K562 (cell line): ENCODE data around the gene PRKAG1. TPM values are rescaled to one million over a fixed set of nuclear protein-coding genes. Genes with fewer than 3 reads are reported as not detected.

Source experiments
- ATAC-seq: fragments of 200-7000 bp; cut with Tn5 transposase; 3 replicates; pipeline ENCODE4 v1.9.1; 2020; ENCODE audit warnings: moderate library complexity
- BruUV-seq: library from RNA; stranded (reverse); fragments of 400-500 nt; replicated peaks from 2 replicates; lab custom pipeline; 2021; lab: Mats Ljungman, UMichigan
- CTCF ChIA-PET: fragments of 300-600 bp; formaldehyde crosslinking; extraction: SDS; loops from one replicate; lab custom pipeline; 2021; ENCODE audit warnings: low intra/inter-chr PET ratio; lab: Yijun Ruan, JAX
- POLR2A ChIA-PET: fragments of 300-600, 350-650 bp; sonication (Branson Sonifier 250); formaldehyde crosslinking; extraction: SDS; loops from one replicate; lab custom pipeline; 2021; ENCODE audit warnings: antibody characterized with exemption, inconsistent platforms; lab: Yijun Ruan, JAX
- DNase-seq, 4 experiments: peaks; one replicate each; pipeline versions ENCODE4 v3.0.0 to v3.0.0-alpha.2; 2011 to 2018; ENCODE audit warnings: low spot score in 3 of 4, mixed read lengths in 3 of 4; ENCODE audit errors: extremely low read depth in 1 of 4
- FAIRE-seq: peaks from 2 replicates; lab custom pipeline; 2011; peaks lifted over from hg19 to GRCh38; lab: Jason Lieb, UNC
- H2AFZ ChIP-seq: 2 replicates; pipeline ENCODE4 v1.6.0; 2011; ENCODE audit warnings: low read depth, low read length, control low read depth, inconsistent platforms
- H3K27ac ChIP-seq: fragments of 200-600 bp; 3 replicates; pipeline ENCODE4 v1.8.0; 2011; ENCODE audit warnings: low read depth, mild to moderate bottlenecking, control low read depth, inconsistent platforms, low read length, moderate library complexity, mixed read lengths; ENCODE audit errors: extremely low read depth
- H3K27me3 ChIP-seq, 2 experiments: fragments of 300-600 bp in 1 of 2; 2 replicates in 1 of 2; 3 replicates in 1 of 2; pipeline versions ENCODE4 v1.6.0 to v1.8.0; 2011; ENCODE audit warnings: inconsistent platforms in 2 of 2, low read length in 2 of 2, mild to moderate bottlenecking in 1 of 2, mixed read lengths in 1 of 2, moderate library complexity in 1 of 2; ENCODE audit not compliant: control insufficient read depth in 2 of 2, insufficient read depth in 2 of 2
- H3K36me3 ChIP-seq: fragments of 300-600 bp; 3 replicates; pipeline ENCODE4 v1.8.0; 2011; ENCODE audit warnings: mild to moderate bottlenecking, low read length, inconsistent platforms; ENCODE audit not compliant: control insufficient read depth, insufficient read depth
- H3K4me1 ChIP-seq, 2 experiments: fragments of 200-600 bp in 1 of 2; replicated peaks in 1 of 2; 2 replicates in 1 of 2; 3 replicates in 1 of 2; pipeline versions ENCODE4 v1.5.1 to v1.8.0; 2011; ENCODE audit warnings: inconsistent platforms in 2 of 2, low read length in 2 of 2, mild to moderate bottlenecking in 1 of 2, mixed read lengths in 1 of 2, moderate library complexity in 1 of 2; ENCODE audit not compliant: control insufficient read depth in 2 of 2, insufficient read depth in 2 of 2
- H3K4me2 ChIP-seq: 2 replicates; pipeline ENCODE4 v1.6.1; 2011; ENCODE audit warnings: low read length, control low read depth, inconsistent platforms, mixed read lengths; ENCODE audit not compliant: insufficient read depth
- H3K4me3 ChIP-seq: fragments of 200-600 bp; sonication (generic), shearing (Covaris generic); 2 replicates; pipeline ENCODE4 v1.5.1; 2016; ENCODE audit warnings: control low read depth, inconsistent platforms
- H3K79me2 ChIP-seq: fragments of 200-600 bp; 3 replicates; pipeline ENCODE4 v1.8.0; 2011; ENCODE audit warnings: low read length, inconsistent platforms; ENCODE audit not compliant: control insufficient read depth, insufficient read depth
- H3K9ac ChIP-seq, 2 experiments: 2 replicates each; pipeline versions ENCODE4 v1.6.0 to v1.6.1; 2011; ENCODE audit warnings: low read depth in 2 of 2, low read length in 2 of 2, control low read depth in 1 of 2, inconsistent platforms in 1 of 2, mild to moderate bottlenecking in 1 of 2, mixed read lengths in 1 of 2; ENCODE audit not compliant: insufficient read depth in 1 of 2
- H3K9me1 ChIP-seq: one replicate; pipeline ENCODE4 v1.6.0; 2011; ENCODE audit warnings: inconsistent platforms, mild to moderate bottlenecking, low read length, moderate library complexity; ENCODE audit not compliant: control insufficient read depth, insufficient read depth
- H3K9me3 ChIP-seq: replicated peaks from 2 replicates; pipeline ENCODE4 v1.5.1; 2011; ENCODE audit warnings: low read depth, low read length, inconsistent platforms; ENCODE audit not compliant: control insufficient read depth, insufficient read depth
- H4K20me1 ChIP-seq: replicated peaks from 2 replicates; pipeline ENCODE4 v1.6.1; 2011; ENCODE audit warnings: low read length, inconsistent platforms, mixed read lengths; ENCODE audit not compliant: control insufficient read depth, insufficient read depth
- BRD4 ChIP-seq: fragments of 200-600 bp; sonication (generic); IDR thresholded peaks from 2 replicates; pipeline ENCODE4 v1.6.1; 2017; ENCODE audit warnings: inconsistent platforms
- CC2D1A ChIP-seq: fragments of 450-650 bp; IDR thresholded peaks from 2 replicates; pipeline ENCODE4 v1.6.1; 2017; ENCODE audit warnings: mild to moderate bottlenecking
- ELF4 ChIP-seq: fragments of 450-650 bp; formaldehyde crosslinking; IDR thresholded peaks from 2 replicates; pipeline ENCODE4 v1.4.0; 2022; ENCODE audit warnings: missing genetic modification characterization
- HNRNPH1 ChIP-seq: fragments of 200-400 bp; formaldehyde crosslinking; optimal IDR thresholded peaks from 2 replicates; pipeline ENCODE3; 2017; ENCODE audit warnings: low read depth, mild to moderate bottlenecking, low read length, moderate library complexity
- MECOM ChIP-seq: fragments of 250-450 bp; sonication (Bioruptor Pico); IDR thresholded peaks from 2 replicates; pipeline ENCODE4 v1.8.0; 2022; ENCODE audit warnings: inconsistent platforms
- MEF2A ChIP-seq: IDR thresholded peaks from 2 replicates; pipeline ENCODE4 v1.6.1; 2011; ENCODE audit warnings: low read depth, mild to moderate bottlenecking, low read length, moderate library complexity; ENCODE audit not compliant: control insufficient read depth
- MYNN ChIP-seq, 2 experiments: sonication (generic); formaldehyde crosslinking in 1 of 2; IDR thresholded peaks; 2 replicates each; pipeline versions ENCODE4 v1.5.0 to v1.6.1; 2016 to 2020; ENCODE audit warnings: antibody characterized with exemption in 1 of 2, missing genetic modification reagents in 1 of 2
- RERE ChIP-seq: sonication (generic); formaldehyde crosslinking; IDR thresholded peaks from 2 replicates; pipeline ENCODE4 v1.8.0; 2023; ENCODE audit warnings: missing genetic modification reagents, mild to moderate bottlenecking, borderline replicate concordance
- SIN3B ChIP-seq: fragments of 450-650 bp; IDR thresholded peaks from 2 replicates; pipeline ENCODE4 v1.6.1; 2017; ENCODE audit warnings: low read depth, mild to moderate bottlenecking, moderate library complexity
- TEAD4 ChIP-seq, 2 experiments: sonication (generic) in 1 of 2; formaldehyde crosslinking in 1 of 2; IDR thresholded peaks; 2 replicates each; pipeline versions ENCODE4 v1.6.1 to v1.8.0; 2012 to 2022; ENCODE audit warnings: borderline replicate concordance in 1 of 2, inconsistent platforms in 1 of 2, low read length in 1 of 2, mild to moderate bottlenecking in 1 of 2, missing genetic modification reagents in 1 of 2
- ZFPM2 ChIP-seq: fragments of 250-450 bp; sonication (Bioruptor Pico); IDR thresholded peaks from 2 replicates; pipeline ENCODE4 v1.5.1; 2022; ENCODE audit warnings: mild to moderate bottlenecking
- WGBS: fragments of 100-300 bp; shearing (Covaris generic); methylation state at CpG from one replicate; pipeline ENCODE4 v1.1.6; 2016; ENCODE audit warnings: low coverage, mixed read lengths; ENCODE audit not compliant: insufficient coverage; ENCODE audit errors: missing lambda C conversion rate; 5-methylcytosine and 5-hydroxymethylcytosine counted together
- in situ Hi-C: fragments of 300-500 bp; cut with MboI; formaldehyde crosslinking; loops from 4 replicates; pipeline ENCODE4 v1.15.0; 2018; ENCODE audit warnings: inconsistent platforms, mixed read lengths
- intact Hi-C: fragments of 100-400 bp; cut with micrococcal nuclease; formaldehyde crosslinking; loops from 2 replicates; pipeline ENCODE4 v1.14.2; 2022
- polyA plus RNA-seq, 8 experiments: library from polyadenylated mRNA; depleted of rRNA in 4 of 8; stranded (reverse) in 5 of 8; unstranded in 3 of 8; fragments of >200 nt; fragmentation: Nextera tagmentation in 2 of 8; fragmentation: Illumina TruSeq in 1 of 8; extraction: Ambion mirVana in 2 of 8; extraction: Trizol in 1 of 8; gene quantifications; 2 replicates each; pipeline versions ENCODE4 v1.2.1 to v1.2.3, GENCODE V29; 2011 to 2014; ENCODE audit warnings: inconsistent platforms in 1 of 8, missing spikeins in 1 of 8
- total RNA-seq, 7 experiments: library from RNA; depleted of rRNA in 6 of 7; stranded (reverse); fragments of >200 nt in 6 of 7; fragmentation: Illumina TruSeq in 2 of 7; extraction: Trizol in 2 of 7; gene quantifications; 2 replicates each; pipeline versions ENCODE4 v1.2.1 to v1.2.3, GENCODE V29; 2011 to 2021; ENCODE audit warnings: low replicate concordance in 1 of 7
- TF ChIP-seq, protein P1 (sequence below): sonication (generic); formaldehyde crosslinking; IDR thresholded peaks from 2 replicates; pipeline ENCODE4 v1.9.0; 2022; ENCODE audit warnings: mild to moderate bottlenecking, missing genetic modification reagents

Gene PRKAG1
- total and polyA plus RNA-seq, 9 of the 15 experiments (the other 6 are each of a cell fraction or from before 2014, with no cell fraction given) = 51.1 to 126 (median 79.1) TPM

GRCh38 chr12:49008943-49009342 is 9.6 kb downstream of the PRKAG1 start (continued):
- no peak for TF ChIP-seq TEAD4 (IDR thresholded peaks at IDR 0.05; ENCODE audit: low read length)
- TF ChIP-seq TEAD4 (CRISPR knock-in tag; IDR thresholded peaks at IDR 0.05; ENCODE audit: borderline replicate concordance) = no peak
- TF ChIP-seq MEF2A = no peak
- no peak for TF ChIP-seq ZFPM2
- TF ChIP-seq ELF4 (CRISPR knock-in tag) = no peak
- TF ChIP-seq SIN3B = no peak

- Histone ChIP-seq H3K4me3 (no peak overlapping the region; the same call in 1 of the 2 replicates), H3K36me3 (peaks cover 45% of the 10 kb centered on the region), H3K27ac (no peak overlapping the region), H3K9ac (no peak overlapping the region; a peak in 1 of 4 replicates), H3K4me2 (peak overlapping the region; percentile 69; the same call in 1 of the 2 replicates), H3K27me3 (no peaks in the 10 kb centered on the region), H3K79me2 (peaks cover 16% of the 10 kb centered on the region; the same call in 2 of the 3 replicates), H3K4me1 (peaks cover 13 to 41% of the 10 kb centered on the region in 2 experiments), H3K9me3 (no peaks in the 10 kb centered on the region), H3K9me1 (no peaks in the 10 kb centered on the region), H4K20me1 (no peaks in the 10 kb centered on the region), H2AFZ (no peak overlapping the region)
- ChIA-PET CTCF (no interaction called here), POLR2A (interaction anchor here (1.2 to 9.5 kb wide), 4 partner anchors 11 to 29 kb away, joined by 4 to 78 read pairs (median 11); partner anchors contain the start of gene PRKAG1)
- no peak for ATAC-seq
- no peak for FAIRE-seq
- TF ChIP-seq MECOM (CRISPR knock-in tag) (no peak), HNRNPH1 (no peak), BRD4 (no peak), MYNN (IDR thresholded peaks at IDR 0.05) (no peak), MYNN (CRISPR knock-in tag; IDR thresholded peaks at IDR 0.05) (no peak), CC2D1A (no peak), RERE (CRISPR knock-in tag) (no peak)
- TF ChIP-seq, protein P1, sequence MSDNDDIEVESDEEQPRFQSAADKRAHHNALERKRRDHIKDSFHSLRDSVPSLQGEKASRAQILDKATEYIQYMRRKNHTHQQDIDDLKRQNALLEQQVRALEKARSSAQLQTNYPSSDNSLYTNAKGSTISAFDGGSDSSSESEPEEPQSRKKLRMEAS = no peak
- in situ Hi-C loops (no loop called here), intact Hi-C loops (no loop called here)
- no peak for DNase-seq
- WGBS = 63% methylated on average over 2 of the region's 2 CpGs
- no TSS peak for BruUV-seq
Observed at GRCh38 chr12:49000346-49000745, 18.2 kb downstream of the PRKAG1 start.
